Measurements from ENCODE around the gene ZC3H7A. TPM values are rescaled to one million over a fixed set of nuclear protein-coding genes. Genes with fewer than 3 reads are reported as not detected.

ZC3H7A gene
- total and polyA plus RNA-seq, 2 of the 4 experiments (the other 2 are of a cell fraction) = 22.2 to 53.9 TPM

DNA sequence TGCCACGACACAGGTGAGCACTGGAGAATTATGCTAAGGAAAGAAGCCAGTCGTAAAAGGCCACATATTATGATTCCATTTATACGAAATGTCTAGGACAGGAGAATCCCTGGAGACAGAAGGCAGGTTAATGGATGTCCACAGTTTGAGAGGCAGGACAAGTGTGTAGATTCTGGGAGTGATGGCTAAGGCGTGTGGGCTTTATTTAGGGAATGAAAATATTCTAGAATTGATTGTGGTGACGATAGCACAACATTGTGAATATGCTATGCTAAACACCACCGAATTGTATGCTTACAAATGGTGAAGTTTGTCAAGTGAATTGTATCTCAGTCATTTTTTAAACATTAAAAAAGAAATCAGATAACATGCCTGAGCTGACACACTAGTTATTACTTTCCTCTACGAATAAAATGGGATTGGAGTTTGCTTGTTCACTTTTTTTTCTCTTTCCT lies 49.1 kb downstream of the ZC3H7A start:
- Histone ChIP-seq H2BK20ac (ENCODE audit: low read depth, low read length) (no peak overlapping the region), H3K14ac (replicated peaks; ENCODE audit: low read depth, low read length) (no peak overlapping the region), H3K56ac (ENCODE audit: extremely low read depth, insufficient read depth, low read length) (no peak overlapping the region), H2AK5ac (ENCODE audit: low read depth, low read length) (no peak overlapping the region), H3K9ac (ENCODE audit: low read depth, low read length) (no peak overlapping the region), H2AFZ (replicated peaks; ENCODE audit: low read length, poor library complexity) (no peak overlapping the region), H3K4me3 (ENCODE audit: insufficient read depth, low read depth, low read length) (no peak overlapping the region), H2BK120ac (ENCODE audit: low read depth, low read length) (no peak overlapping the region), H3K27ac (ENCODE audit: insufficient read depth, low read length) (no peak overlapping the region), H3K79me1 (ENCODE audit: low read depth in 1 of 2, low read length in 2 of 2) (peaks cover 3 to 23% of the 10 kb centered on the region in 2 experiments; a peak in 3 of 4 replicates), H3K4me2 (ENCODE audit: low read depth, low read length) (no peak overlapping the region), H2AK9ac (replicated peaks; ENCODE audit: low read depth, low read length, poor library complexity) (no peak overlapping the region), H4K5ac (ENCODE audit: low read depth, low read length) (no peak overlapping the region), H3K18ac (ENCODE audit: low read depth, low read length) (no peak overlapping the region), H3K23ac (ENCODE audit: low read depth, low read length) (no peak overlapping the region), H3K27me3 (ENCODE audit: control insufficient read depth, insufficient read depth, low read length) (no peaks in the 10 kb centered on the region), H2BK5ac (ENCODE audit: low read depth, low read length, poor library complexity, severe bottlenecking) (no peak overlapping the region), H4K20me1 (ENCODE audit: insufficient read depth, low read length) (no peaks in the 10 kb centered on the region), H3K9me3 (ENCODE audit: control insufficient read depth, insufficient read depth, low read length) (no peaks in the 10 kb centered on the region), H3K36me3 (ENCODE audit: control insufficient read depth, insufficient read depth, low read length) (peaks cover 27% of the 10 kb centered on the region), H3K4me1 (ENCODE audit: control insufficient read depth, insufficient read depth, low read length) (peaks cover 3% of the 10 kb centered on the region), H3K9me1 (ENCODE audit: insufficient read depth, low read length) (peaks cover 4% of the 10 kb centered on the region), H3K4ac (ENCODE audit: low read depth, low read length) (no peak overlapping the region), H4K8ac (ENCODE audit: low read depth in 2 of 2, low read length in 2 of 2) (no peak overlapping the region), H2BK15ac (ENCODE audit: low read depth, low read length) (no peak overlapping the region), H4K91ac (ENCODE audit: insufficient read depth, low read depth, low read length) (no peak overlapping the region)
- BruUV-seq (replicated peaks) = no TSS peak
- CTCF ChIA-PET = no interaction called here
- ATAC-seq (ENCODE audit: low read depth) (no peak), DNase-seq (no peak)
- TF ChIP-seq, protein P1, sequence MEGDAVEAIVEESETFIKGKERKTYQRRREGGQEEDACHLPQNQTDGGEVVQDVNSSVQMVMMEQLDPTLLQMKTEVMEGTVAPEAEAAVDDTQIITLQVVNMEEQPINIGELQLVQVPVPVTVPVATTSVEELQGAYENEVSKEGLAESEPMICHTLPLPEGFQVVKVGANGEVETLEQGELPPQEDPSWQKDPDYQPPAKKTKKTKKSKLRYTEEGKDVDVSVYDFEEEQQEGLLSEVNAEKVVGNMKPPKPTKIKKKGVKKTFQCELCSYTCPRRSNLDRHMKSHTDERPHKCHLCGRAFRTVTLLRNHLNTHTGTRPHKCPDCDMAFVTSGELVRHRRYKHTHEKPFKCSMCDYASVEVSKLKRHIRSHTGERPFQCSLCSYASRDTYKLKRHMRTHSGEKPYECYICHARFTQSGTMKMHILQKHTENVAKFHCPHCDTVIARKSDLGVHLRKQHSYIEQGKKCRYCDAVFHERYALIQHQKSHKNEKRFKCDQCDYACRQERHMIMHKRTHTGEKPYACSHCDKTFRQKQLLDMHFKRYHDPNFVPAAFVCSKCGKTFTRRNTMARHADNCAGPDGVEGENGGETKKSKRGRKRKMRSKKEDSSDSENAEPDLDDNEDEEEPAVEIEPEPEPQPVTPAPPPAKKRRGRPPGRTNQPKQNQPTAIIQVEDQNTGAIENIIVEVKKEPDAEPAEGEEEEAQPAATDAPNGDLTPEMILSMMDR (conservative IDR thresholded peaks at IDR 0.05; ENCODE audit: low read depth, low read length) = no peak
- no peak for TF ChIP-seq MAZ (IDR thresholded peaks at IDR 0.05; ENCODE audit: borderline replicate concordance, low read depth, low read length)
- no peak for TF ChIP-seq FOS (IDR thresholded peaks at IDR 0.05; ENCODE audit: low read depth, low read length)
- no peak for TF ChIP-seq CHD1 (IDR thresholded peaks at IDR 0.05; ENCODE audit: low read depth, low read length)
- TF ChIP-seq, protein P2, sequence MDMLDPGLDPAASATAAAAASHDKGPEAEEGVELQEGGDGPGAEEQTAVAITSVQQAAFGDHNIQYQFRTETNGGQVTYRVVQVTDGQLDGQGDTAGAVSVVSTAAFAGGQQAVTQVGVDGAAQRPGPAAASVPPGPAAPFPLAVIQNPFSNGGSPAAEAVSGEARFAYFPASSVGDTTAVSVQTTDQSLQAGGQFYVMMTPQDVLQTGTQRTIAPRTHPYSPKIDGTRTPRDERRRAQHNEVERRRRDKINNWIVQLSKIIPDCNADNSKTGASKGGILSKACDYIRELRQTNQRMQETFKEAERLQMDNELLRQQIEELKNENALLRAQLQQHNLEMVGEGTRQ (IDR thresholded peaks at IDR 0.05; ENCODE audit: low read depth, low read length) = no peak
- TF ChIP-seq RAD21 (IDR thresholded peaks at IDR 0.05; ENCODE audit: low read length) = no peak
- no peak for TF ChIP-seq SMC3 (IDR thresholded peaks at IDR 0.05; ENCODE audit: low read depth, low read length)
- no peak for TF ChIP-seq NFE2L2 (IDR thresholded peaks at IDR 0.05; ENCODE audit: low read depth, low read length)
- TF ChIP-seq BHLHE40 (IDR thresholded peaks at IDR 0.05; ENCODE audit: low read depth, low read length) = no peak
- no peak for TF ChIP-seq CEBPB (IDR thresholded peaks at IDR 0.05; ENCODE audit: low read depth, low read length)
- no peak for TF ChIP-seq MAFK (IDR thresholded peaks at IDR 0.05; ENCODE audit: low read depth, low read length)
- TF ChIP-seq, protein P3, sequence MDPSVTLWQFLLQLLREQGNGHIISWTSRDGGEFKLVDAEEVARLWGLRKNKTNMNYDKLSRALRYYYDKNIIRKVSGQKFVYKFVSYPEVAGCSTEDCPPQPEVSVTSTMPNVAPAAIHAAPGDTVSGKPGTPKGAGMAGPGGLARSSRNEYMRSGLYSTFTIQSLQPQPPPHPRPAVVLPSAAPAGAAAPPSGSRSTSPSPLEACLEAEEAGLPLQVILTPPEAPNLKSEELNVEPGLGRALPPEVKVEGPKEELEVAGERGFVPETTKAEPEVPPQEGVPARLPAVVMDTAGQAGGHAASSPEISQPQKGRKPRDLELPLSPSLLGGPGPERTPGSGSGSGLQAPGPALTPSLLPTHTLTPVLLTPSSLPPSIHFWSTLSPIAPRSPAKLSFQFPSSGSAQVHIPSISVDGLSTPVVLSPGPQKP (IDR thresholded peaks at IDR 0.05; ENCODE audit: borderline replicate concordance, low read depth, low read length) = no peak
- TF ChIP-seq POLR2A (IDR thresholded peaks at IDR 0.05; ENCODE audit: low read depth, low read length) = no peak
- no peak for TF ChIP-seq RFX5 (IDR thresholded peaks at IDR 0.05; ENCODE audit: low read depth, low read length)
- TF ChIP-seq RCOR1 (IDR thresholded peaks at IDR 0.05; ENCODE audit: insufficient replicate concordance, low read length) = no peak
- TF ChIP-seq MXI1 (IDR thresholded peaks at IDR 0.05; ENCODE audit: borderline replicate concordance, low read depth, low read length) = no peak
- POLR2A ChIA-PET (ENCODE audit: unreplicated experiment) = no interaction called here
- dilution Hi-C loops (cut with HindIII; ENCODE audit: low sequenced_read_pairs, unreplicated experiment) (no loop called here), in situ Hi-C loops (cut with MboI; ENCODE audit: low sequenced_read_pairs) (no loop called here), intact Hi-C loops (cut with micrococcal nuclease) (no loop called here)
- no CpG with 5 or more reads among the region's 7 CpGs for WGBS, 2 experiments (ENCODE audit: extremely low coverage in 2 of 2, insufficient read length in 1 of 2)

Measured in IMR-90 (cell line).